IPS-15b (cell line): ENCODE measurements around the gene PRDM16.

ENCODE experiments used
- H3K27me3 ChIP-seq: one replicate; pipeline ENCODE4 v1.6.1; 2013; ENCODE audit warnings: low read length; ENCODE audit not compliant: control insufficient read depth, insufficient read depth
- H3K36me3 ChIP-seq: one replicate; pipeline ENCODE4 v1.6.1; 2013; ENCODE audit warnings: low read length; ENCODE audit not compliant: control insufficient read depth, insufficient read depth
- H3K4me1 ChIP-seq: one replicate; pipeline ENCODE4 v1.6.1; 2013; ENCODE audit warnings: mild to moderate bottlenecking, low read length; ENCODE audit not compliant: control insufficient read depth, insufficient read depth
- H3K4me3 ChIP-seq: one replicate; pipeline ENCODE4 v1.5.1; 2013; ENCODE audit warnings: low read depth, low read length
- H3K9ac ChIP-seq: one replicate; pipeline ENCODE4 v1.6.1; 2013; ENCODE audit warnings: low read depth, mild to moderate bottlenecking, low read length
- H3K9me3 ChIP-seq: one replicate; pipeline ENCODE4 v1.6.1; 2013; ENCODE audit warnings: mild to moderate bottlenecking, low read length; ENCODE audit not compliant: control insufficient read depth, insufficient read depth

PRDM16 gene

GRCh38 chr1:3139871-3140361 lies 70.9 kb downstream of the PRDM16 start:
- H3K9ac ChIP-seq: no peak overlapping the region
- no peaks in the 10 kb centered on the region for H3K9me3 ChIP-seq
- H3K4me3 ChIP-seq: no peak overlapping the region
- H3K36me3 ChIP-seq: no peaks in the 10 kb centered on the region
- H3K27me3 ChIP-seq: no peaks in the 10 kb centered on the region
- H3K4me1 ChIP-seq: no peaks in the 10 kb centered on the region

GRCh38 chr1:3140437-3140836 lies 71.4 kb downstream of the PRDM16 start:
- H3K9me3 ChIP-seq: no peaks in the 10 kb centered on the region
- H3K4me3 ChIP-seq: no peak overlapping the region
- no peaks in the 10 kb centered on the region for H3K4me1 ChIP-seq
- H3K36me3 ChIP-seq: no peaks in the 10 kb centered on the region
- no peak overlapping the region for H3K9ac ChIP-seq
- no peaks in the 10 kb centered on the region for H3K27me3 ChIP-seq

- no peaks in the 10 kb centered on the region for H3K27me3 ChIP-seq
Observed at GRCh38 chr1:3141129-3141528, 72.1 kb downstream of the PRDM16 start.

GRCh38 chr1:3141836-3142235 lies 72.8 kb downstream of the PRDM16 start:
- Histone ChIP-seq H3K9me3 (no peaks in the 10 kb centered on the region), H3K27me3 (no peaks in the 10 kb centered on the region), H3K9ac (no peak overlapping the region), H3K4me3 (no peak overlapping the region), H3K4me1 (no peaks in the 10 kb centered on the region), H3K36me3 (no peaks in the 10 kb centered on the region)

More at GRCh38 chr1:3141129-3141528, 72.1 kb downstream of the PRDM16 start:
- H3K4me1 ChIP-seq: no peaks in the 10 kb centered on the region
- H3K9me3 ChIP-seq: no peaks in the 10 kb centered on the region
- H3K36me3 ChIP-seq: no peaks in the 10 kb centered on the region
- no peak overlapping the region for H3K4me3 ChIP-seq
- no peak overlapping the region for H3K9ac ChIP-seq

GRCh38 chr1:3142236-3142635 lies 73.2 kb downstream of the PRDM16 start:
- H3K36me3 ChIP-seq: no peaks in the 10 kb centered on the region
- H3K27me3 ChIP-seq: no peaks in the 10 kb centered on the region
- no peak overlapping the region for H3K9ac ChIP-seq
- H3K4me3 ChIP-seq: no peak overlapping the region
- no peaks in the 10 kb centered on the region for H3K4me1 ChIP-seq
- H3K9me3 ChIP-seq: no peaks in the 10 kb centered on the region

GRCh38 chr1:3142751-3143150 lies 73.7 kb downstream of the PRDM16 start:
- Histone ChIP-seq H3K4me1 (no peaks in the 10 kb centered on the region), H3K27me3 (no peaks in the 10 kb centered on the region), H3K4me3 (no peak overlapping the region), H3K36me3 (no peaks in the 10 kb centered on the region), H3K9me3 (no peaks in the 10 kb centered on the region), H3K9ac (no peak overlapping the region)

GRCh38 chr1:3145532-3146325 lies 76.7 kb downstream of the PRDM16 start:
- Histone ChIP-seq H3K9me3 (no peaks in the 10 kb centered on the region), H3K4me1 (no peaks in the 10 kb centered on the region), H3K36me3 (no peaks in the 10 kb centered on the region), H3K9ac (no peak overlapping the region), H3K27me3 (no peaks in the 10 kb centered on the region), H3K4me3 (no peak overlapping the region)

- no peaks in the 10 kb centered on the region for H3K27me3 ChIP-seq
- no peaks in the 10 kb centered on the region for H3K36me3 ChIP-seq
- no peak overlapping the region for H3K9ac ChIP-seq
- no peaks in the 10 kb centered on the region for H3K4me1 ChIP-seq
- H3K4me3 ChIP-seq: no peak overlapping the region
- H3K9me3 ChIP-seq: no peaks in the 10 kb centered on the region
Observed at GRCh38 chr1:3146458-3146857, 77.5 kb downstream of the PRDM16 start.

- Histone ChIP-seq H3K4me1 (no peaks in the 10 kb centered on the region), H3K27me3 (no peaks in the 10 kb centered on the region)
Observed at GRCh38 chr1:3146907-3147306, 77.9 kb downstream of the PRDM16 start.

GRCh38 chr1:3148171-3148570 lies 79.2 kb downstream of the PRDM16 start:
- no peaks in the 10 kb centered on the region for H3K27me3 ChIP-seq
- no peak overlapping the region for H3K4me3 ChIP-seq
- no peaks in the 10 kb centered on the region for H3K4me1 ChIP-seq
- H3K9ac ChIP-seq: no peak overlapping the region
- no peaks in the 10 kb centered on the region for H3K9me3 ChIP-seq
- H3K36me3 ChIP-seq: no peaks in the 10 kb centered on the region

More at GRCh38 chr1:3146907-3147306, 77.9 kb downstream of the PRDM16 start:
- Histone ChIP-seq H3K36me3 (no peaks in the 10 kb centered on the region), H3K9me3 (no peaks in the 10 kb centered on the region), H3K4me3 (no peak overlapping the region), H3K9ac (no peak overlapping the region)

- Histone ChIP-seq H3K9ac (no peak overlapping the region), H3K27me3 (no peaks in the 10 kb centered on the region)
Observed at GRCh38 chr1:3149277-3149676, 80.3 kb downstream of the PRDM16 start.

GRCh38 chr1:3151456-3151855 lies 82.5 kb downstream of the PRDM16 start:
- H3K4me3 ChIP-seq: no peak overlapping the region
- H3K36me3 ChIP-seq: no peaks in the 10 kb centered on the region
- H3K27me3 ChIP-seq: no peaks in the 10 kb centered on the region
- H3K9ac ChIP-seq: no peak overlapping the region
- H3K9me3 ChIP-seq: no peaks in the 10 kb centered on the region
- no peaks in the 10 kb centered on the region for H3K4me1 ChIP-seq

More at GRCh38 chr1:3149277-3149676, 80.3 kb downstream of the PRDM16 start:
- Histone ChIP-seq H3K9me3 (no peaks in the 10 kb centered on the region), H3K4me3 (no peak overlapping the region), H3K36me3 (no peaks in the 10 kb centered on the region), H3K4me1 (no peaks in the 10 kb centered on the region)
